ENCODE results near the gene CDCA4. TPM values are rescaled to one million over a fixed set of nuclear protein-coding genes. Genes with fewer than 3 reads are reported as not detected.

Gene CDCA4
- total RNA-seq, 1 experiment from 2014 or later, result 24.9 TPM

GRCh38 chr14:105026802-105027563 lies 6.1 kb upstream of the CDCA4 start:
- peaks cover 65% of the 10 kb centered on the region for H3K4me1 ChIP-seq (replicated peaks; ENCODE audit: insufficient read depth)
- TF ChIP-seq EZH2 (IDR thresholded peaks at IDR 0.05; ENCODE audit: low read depth) (no peak), CTCF (conservative IDR thresholded peaks at IDR 0.05) (no peak)
- POLR2A ChIA-PET (ENCODE audit: unreplicated experiment), result no interaction called here
- H2AFZ ChIP-seq, result no peak overlapping the region
- H3F3A ChIP-seq (ENCODE audit: insufficient read depth, low read depth), result peaks cover 60% of the 10 kb centered on the region
- no peaks in the 10 kb centered on the region for H4K20me1 ChIP-seq (ENCODE audit: insufficient read depth)
- H3K9me3 ChIP-seq (ENCODE audit: insufficient read depth, low read depth), result peaks cover 4% of the 10 kb centered on the region
- no peak overlapping the region for H3K4me3 ChIP-seq
- intact Hi-C loops (cut with micrococcal nuclease; ENCODE audit: unreplicated experiment), result no loop called here
- H3K27ac ChIP-seq, result peak overlapping the region; percentile 95
- H3K27me3 ChIP-seq (ENCODE audit: insufficient read depth, low read depth), result no peaks in the 10 kb centered on the region
- H3K36me3 ChIP-seq (ENCODE audit: low read depth), result peaks cover 4% of the 10 kb centered on the region; the same call in 1 of the 2 replicates
- no peaks in the 10 kb centered on the region for H3K9me2 ChIP-seq (ENCODE audit: insufficient read depth)
- no TSS peak for BruUV-seq (replicated peaks)
- CTCF ChIA-PET, result no interaction called here
- H3K79me2 ChIP-seq (ENCODE audit: low read depth), result peaks cover 10% of the 10 kb centered on the region
- peak in 1 of 2 experiments; percentile 59 for DNase-seq
- H3K4me2 ChIP-seq, result no peak overlapping the region

- intact Hi-C loops (cut with micrococcal nuclease; ENCODE audit: unreplicated experiment), result no loop called here
- H4K20me1 ChIP-seq (ENCODE audit: insufficient read depth), result no peaks in the 10 kb centered on the region
- peak in 1 of 2 experiments; percentile 55 for DNase-seq
- no peak overlapping the region for H3K4me3 ChIP-seq
- CTCF ChIA-PET, result no interaction called here
- no peaks in the 10 kb centered on the region for H3K9me2 ChIP-seq (ENCODE audit: insufficient read depth)
- H3K27ac ChIP-seq, result peak overlapping the region; percentile 95
- no TSS peak for BruUV-seq (replicated peaks)
- H3K4me2 ChIP-seq, result peak overlapping the region; percentile 38
- no peaks in the 10 kb centered on the region for H3K9me3 ChIP-seq (ENCODE audit: insufficient read depth, low read depth)
- H3F3A ChIP-seq (ENCODE audit: insufficient read depth, low read depth), result peaks cover 56% of the 10 kb centered on the region
- POLR2A ChIA-PET (ENCODE audit: unreplicated experiment), result interaction anchor here (0.6 kb wide), 1 partner anchor 52 kb away, joined by 3 read pairs; no protein-coding TSS in a partner anchor
- TF ChIP-seq EZH2 (IDR thresholded peaks at IDR 0.05; ENCODE audit: low read depth), result no peak
- no peak for TF ChIP-seq CTCF (conservative IDR thresholded peaks at IDR 0.05)
- H3K79me2 ChIP-seq (ENCODE audit: low read depth), result peaks cover 17% of the 10 kb centered on the region
- H3K4me1 ChIP-seq (replicated peaks; ENCODE audit: insufficient read depth), result peaks cover 57% of the 10 kb centered on the region
- peaks cover 4% of the 10 kb centered on the region; the same call in 1 of the 2 replicates for H3K36me3 ChIP-seq (ENCODE audit: low read depth)
- H2AFZ ChIP-seq, result no peak overlapping the region
- H3K27me3 ChIP-seq (ENCODE audit: insufficient read depth, low read depth), result no peaks in the 10 kb centered on the region
These were observed 5.3 kb upstream of the CDCA4 start for GRCh38 chr14:105026033-105026785.

- TF ChIP-seq CTCF (conservative IDR thresholded peaks at IDR 0.05), result no peak
- no peak for TF ChIP-seq EZH2 (IDR thresholded peaks at IDR 0.05; ENCODE audit: low read depth)
- H3K4me2 ChIP-seq, result peak overlapping the region; percentile 38
- H3K27ac ChIP-seq, result peak overlapping the region; percentile 95
- ChIA-PET POLR2A (ENCODE audit: unreplicated experiment) (no interaction called here), CTCF (no interaction called here)
- peaks cover 4% of the 10 kb centered on the region; the same call in 1 of the 2 replicates for H3K36me3 ChIP-seq (ENCODE audit: low read depth)
- peaks cover 55% of the 10 kb centered on the region for H3F3A ChIP-seq (ENCODE audit: insufficient read depth, low read depth)
- DNase-seq, result no peak
- peaks cover 57% of the 10 kb centered on the region for H3K4me1 ChIP-seq (replicated peaks; ENCODE audit: insufficient read depth)
- no peaks in the 10 kb centered on the region for H3K27me3 ChIP-seq (ENCODE audit: insufficient read depth, low read depth)
- BruUV-seq (replicated peaks), result no TSS peak
- no peak overlapping the region for H3K4me3 ChIP-seq
- intact Hi-C loops (cut with micrococcal nuclease; ENCODE audit: unreplicated experiment), result no loop called here
- no peaks in the 10 kb centered on the region for H4K20me1 ChIP-seq (ENCODE audit: insufficient read depth)
- no peaks in the 10 kb centered on the region for H3K9me3 ChIP-seq (ENCODE audit: insufficient read depth, low read depth)
- peaks cover 19% of the 10 kb centered on the region for H3K79me2 ChIP-seq (ENCODE audit: low read depth)
- H2AFZ ChIP-seq, result no peak overlapping the region
- H3K9me2 ChIP-seq (ENCODE audit: insufficient read depth), result no peaks in the 10 kb centered on the region
These were observed 4.5 kb upstream of the CDCA4 start for GRCh38 chr14:105025429-105025828.
